NCI-H82 treated with DMSO at 0.1 percent for 48 hours (cell line): ENCODE measurements around the gene EXPH5.

Experiments used
- DNase-seq: peaks from one replicate; lab custom pipeline; 2025; ENCODE audit not compliant: unreplicated experiment; lab: John Stamatoyannopoulos, UW

EXPH5 gene

DNA sequence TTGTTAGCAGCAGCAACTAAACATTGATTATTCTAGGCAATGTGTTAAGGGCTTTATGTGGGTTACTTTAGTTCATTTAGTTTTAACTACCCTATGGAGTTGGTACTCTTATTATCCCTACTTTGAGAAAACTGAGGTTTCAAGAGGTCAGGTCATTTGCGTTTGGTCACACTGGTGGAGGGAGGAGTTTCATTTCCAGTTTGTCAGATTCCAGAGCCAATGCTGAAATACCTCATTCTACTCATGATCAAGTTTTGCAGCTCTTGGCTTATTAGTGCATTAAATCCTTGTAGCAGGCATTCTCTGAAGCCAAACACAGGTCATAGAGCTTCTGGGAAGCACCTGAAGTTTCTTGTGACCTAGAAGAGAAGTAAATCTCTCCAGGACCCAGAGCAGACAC lies 71.2 kb downstream of the EXPH5 start:
- no peak for DNase-seq

DNA sequence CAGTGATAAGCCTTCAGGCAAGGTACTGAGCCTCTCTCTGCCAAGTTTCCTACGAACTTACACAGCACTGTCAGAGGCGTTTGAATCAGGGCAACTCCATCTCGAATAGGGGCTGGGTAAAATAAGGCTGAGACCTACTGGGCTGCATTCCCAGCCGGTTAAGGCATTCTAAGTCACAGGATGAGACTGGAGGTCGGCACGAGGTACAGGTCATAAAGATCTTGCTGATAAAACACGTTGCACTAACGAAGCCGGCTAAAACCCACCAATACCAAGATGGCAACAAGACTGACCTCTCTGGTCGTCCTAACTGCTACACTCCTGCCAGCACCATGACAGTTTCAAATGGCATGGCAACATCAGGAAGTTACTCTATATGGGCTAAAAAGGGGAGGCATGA lies 75.0 kb downstream of the EXPH5 start:
- no peak for DNase-seq

GRCh38 chr11:108516125-108516524 lies 77.4 kb downstream of the EXPH5 start:
- no peak for DNase-seq

DNA sequence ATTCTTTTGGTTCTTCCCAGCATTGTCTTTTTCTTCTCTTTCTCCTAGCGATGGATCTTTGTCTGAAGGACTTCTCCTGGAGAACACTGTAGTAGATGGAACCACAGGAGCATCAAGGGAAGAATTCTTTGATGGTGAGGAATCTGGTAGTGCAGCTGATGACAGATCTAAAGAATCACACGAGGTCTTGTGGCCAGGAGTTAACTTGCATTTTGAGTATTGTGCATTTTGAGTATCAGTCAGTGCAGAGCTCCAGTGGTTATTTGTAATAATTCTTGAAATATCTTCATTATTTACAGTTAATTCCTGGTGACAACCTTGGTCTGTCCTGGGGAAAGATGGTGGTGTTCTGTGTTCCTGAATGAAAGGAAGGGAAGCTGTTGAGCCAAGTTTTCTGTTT lies 80.9 kb downstream of the EXPH5 start:
- no peak for DNase-seq

- no peak for DNase-seq
Observed at GRCh38 chr11:108511851-108512474, 81.6 kb downstream of the EXPH5 start.

DNA sequence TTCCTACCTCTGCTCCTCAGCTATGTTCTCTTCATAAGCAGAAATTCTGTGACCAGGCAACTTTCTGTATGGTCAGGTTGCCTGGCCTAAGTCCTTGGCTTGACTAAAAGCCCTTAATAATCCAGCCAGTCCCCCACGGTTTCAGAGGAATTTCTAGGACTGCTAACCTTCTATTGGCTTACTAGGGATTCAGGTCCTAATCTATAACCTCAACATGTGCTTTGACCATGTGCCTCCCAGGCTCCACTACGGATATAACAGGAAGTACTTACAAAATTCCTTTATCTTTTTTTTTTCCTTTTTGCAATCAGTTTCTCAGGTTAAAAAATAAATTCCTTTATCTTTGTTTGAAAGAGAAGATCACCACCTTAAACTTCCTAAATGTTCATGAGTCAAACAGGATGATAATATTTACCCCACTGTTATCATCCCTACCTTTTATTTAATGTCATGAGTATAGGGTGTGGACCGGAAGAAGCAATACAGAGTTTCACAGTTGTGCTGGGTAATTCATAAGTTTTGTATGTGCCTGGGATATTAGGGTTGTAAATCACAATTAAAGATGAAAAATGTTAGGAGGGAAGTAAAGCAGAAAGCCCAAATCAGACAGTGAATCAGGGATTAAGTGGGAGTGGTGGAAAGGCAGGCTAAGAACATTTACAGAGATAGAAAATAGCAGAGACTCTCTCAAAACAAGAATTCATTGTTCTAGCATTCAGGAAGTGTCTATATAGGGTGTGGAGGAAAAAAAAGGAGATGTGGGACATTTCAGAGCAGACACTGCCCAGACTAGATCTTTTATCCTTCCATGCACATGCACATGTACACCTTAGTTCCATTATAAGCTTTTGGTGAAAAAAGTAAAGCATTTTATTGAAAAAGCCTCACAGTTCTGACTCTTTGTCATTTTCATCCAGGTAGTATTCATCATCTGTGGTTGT lies 84.6 kb downstream of the EXPH5 start:
- no peak for DNase-seq

GRCh38 chr11:108501396-108501795 lies 92.2 kb downstream of the EXPH5 start:
- DNase-seq, result no peak

DNA sequence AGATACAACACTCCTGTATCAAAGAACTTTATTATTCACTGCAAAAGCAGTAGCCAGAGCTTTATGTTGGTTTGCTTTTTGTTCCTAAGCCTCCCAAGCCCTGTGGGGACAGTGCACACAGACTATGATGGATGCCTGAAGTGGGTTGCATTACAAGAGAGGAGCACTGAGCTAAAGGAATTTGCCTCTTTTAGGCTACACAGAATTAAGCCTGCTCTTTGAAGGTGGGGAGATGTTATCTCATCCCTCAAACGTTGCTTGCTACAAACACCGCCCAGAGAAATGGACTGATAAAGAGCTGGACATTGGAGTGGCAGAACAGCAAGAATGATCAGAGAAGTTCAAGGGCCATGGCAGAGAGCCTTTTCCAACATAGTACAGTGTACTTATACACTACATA lies 92.8 kb downstream of the EXPH5 start:
- DNase-seq, result no peak

GRCh38 chr11:108500169-108500568 lies 93.4 kb downstream of the EXPH5 start:
- no peak for DNase-seq

DNA sequence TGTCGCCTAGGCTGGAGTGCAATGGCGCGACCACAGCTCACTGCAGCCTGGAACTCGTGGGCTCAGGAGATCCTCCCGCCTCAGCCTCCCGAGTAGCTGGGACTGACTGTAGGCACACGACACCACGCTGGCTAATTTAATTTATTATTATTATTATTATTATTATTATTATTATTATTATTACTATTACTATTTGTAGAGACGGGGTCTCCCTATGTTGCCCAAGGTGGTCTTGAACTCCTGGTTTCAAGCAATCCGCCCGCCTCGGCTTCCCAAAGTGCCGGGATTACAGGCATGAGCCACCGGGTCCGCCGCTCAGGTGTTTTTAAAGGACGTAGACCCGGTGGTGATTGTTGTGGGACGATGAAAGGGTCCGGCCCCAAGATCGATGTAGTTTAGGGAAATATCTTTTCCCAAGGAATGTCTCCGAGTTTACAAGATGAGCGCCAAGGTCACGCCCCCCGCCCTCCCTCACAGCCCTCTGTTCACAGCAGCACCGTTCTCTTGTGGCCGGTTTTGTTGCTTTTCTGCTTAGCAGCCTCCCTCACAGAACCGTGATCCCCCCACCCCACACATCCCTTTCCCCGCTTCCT lies 94.7 kb downstream of the EXPH5 start:
- DNase-seq, result no peak

- DNase-seq, result no peak
Observed at GRCh38 chr11:108498046-108498815, 95.3 kb downstream of the EXPH5 start, which contains the start of gene POGLUT3. Gene POGLUT3 (minus strand): TSS chr11:108498384. CDS start chr11:108498366, 18 bp downstream.

DNA sequence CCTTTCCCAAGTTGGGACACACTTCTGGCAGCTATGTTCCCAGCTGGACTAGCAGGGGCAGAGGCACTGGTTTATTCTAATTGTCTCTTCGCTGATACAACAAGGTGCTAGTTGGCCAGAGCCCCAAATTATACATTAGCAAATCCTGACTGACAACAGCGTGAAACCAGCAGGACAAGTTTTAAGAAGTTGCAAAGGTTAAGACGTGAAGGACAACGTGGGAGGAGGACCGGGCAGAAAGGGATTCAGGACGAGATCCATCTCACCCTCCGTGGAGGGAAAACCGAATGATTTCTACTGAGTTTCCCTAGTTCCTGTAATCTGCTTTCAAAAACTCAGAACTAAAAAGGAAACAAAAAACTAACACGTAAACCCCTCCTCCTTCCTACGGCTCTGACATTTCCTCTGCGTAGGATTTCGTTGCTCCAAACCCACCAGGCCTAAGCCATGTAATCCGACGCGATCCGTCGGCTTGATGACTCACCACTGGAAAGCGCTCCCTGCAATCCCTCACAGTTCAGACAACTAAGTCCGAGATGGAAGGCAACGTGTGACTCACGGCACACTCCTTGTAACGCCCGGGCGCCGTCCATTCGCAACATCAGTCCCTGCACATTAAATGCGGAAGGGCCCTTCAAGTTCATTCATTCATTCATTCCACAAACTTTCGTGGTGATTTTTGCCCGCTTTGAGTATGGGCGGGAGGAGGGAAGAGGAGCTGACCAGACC lies 96.1 kb downstream of the EXPH5 start:
- DNase-seq, result peak; percentile 69

DNA sequence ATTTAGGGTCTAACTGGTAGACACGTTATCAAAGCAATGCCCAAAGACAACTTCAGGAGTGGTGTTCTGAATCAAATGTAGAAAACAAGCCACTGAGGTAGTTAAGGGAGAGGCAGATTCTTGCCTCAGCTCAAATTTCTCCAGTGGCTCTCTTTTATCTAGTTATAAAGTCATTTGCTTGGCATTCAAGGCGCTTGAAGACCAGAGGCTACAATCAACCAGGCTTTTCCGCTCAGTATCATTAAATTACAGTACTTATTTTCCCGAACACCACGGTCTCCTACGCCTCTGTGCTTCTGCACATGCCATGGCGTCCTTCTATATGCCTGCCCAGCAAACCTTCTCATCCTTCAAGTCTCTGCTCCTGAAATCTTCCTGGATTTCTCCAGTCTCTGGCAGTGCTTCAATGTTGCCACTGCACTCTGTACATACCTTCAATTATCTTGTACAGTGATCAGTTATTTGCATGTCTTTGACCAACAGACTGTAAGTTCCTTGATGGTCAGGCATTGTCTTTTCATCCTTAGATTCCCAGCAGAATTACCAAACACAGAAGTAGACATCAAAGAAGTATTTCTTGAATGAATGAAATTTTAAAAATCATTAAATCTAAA lies 96.8 kb downstream of the EXPH5 start:
- DNase-seq, result no peak

DNA sequence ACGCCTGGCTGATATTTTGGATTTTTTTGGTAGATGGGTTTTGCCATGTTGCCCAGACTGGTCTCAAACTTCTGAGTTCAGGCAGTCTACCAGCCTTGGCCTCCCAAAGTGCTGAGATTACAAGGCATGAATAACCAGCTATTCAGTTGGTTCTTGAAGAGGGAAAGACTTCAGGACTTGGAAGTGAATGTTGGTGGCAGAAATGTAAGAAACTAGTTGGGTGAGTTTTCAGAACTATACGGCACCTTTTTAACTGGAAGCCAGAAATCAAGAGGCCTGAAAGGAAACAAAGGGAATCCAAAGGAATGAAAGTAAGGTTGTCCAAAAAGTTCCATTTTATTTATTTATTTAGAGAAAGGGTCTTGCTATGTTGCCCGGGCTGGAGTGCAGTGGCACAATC lies 98.2 kb downstream of the EXPH5 start:
- no peak for DNase-seq

DNA sequence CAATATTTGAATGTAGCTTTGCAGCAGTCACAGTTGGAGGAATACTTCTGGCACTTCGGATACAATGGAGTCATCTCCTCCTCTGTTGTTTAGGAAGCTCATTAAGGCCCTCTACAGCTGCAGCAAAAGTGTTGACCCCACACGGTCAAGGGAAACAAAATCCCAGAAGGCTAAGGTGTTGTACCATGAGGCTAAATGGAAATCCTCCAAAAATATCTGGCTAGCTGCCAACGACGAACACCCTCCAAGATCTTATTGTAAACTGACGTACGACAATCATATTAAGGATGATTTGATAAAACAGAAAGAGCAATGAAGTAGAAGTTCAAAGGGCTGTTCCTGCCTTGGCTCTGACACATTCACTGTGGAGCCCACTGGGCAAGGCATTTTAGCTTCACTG lies 99.4 kb downstream of the EXPH5 start:
- DNase-seq, result peak; percentile 26

- DNase-seq, result no peak
Observed at GRCh38 chr11:108491936-108492335, 101.6 kb downstream of the EXPH5 start.

- no peak for DNase-seq
Observed at GRCh38 chr11:108486828-108487227, 106.7 kb downstream of the EXPH5 start.

GRCh38 chr11:108486331-108486730 lies 107.2 kb downstream of the EXPH5 start:
- no peak for DNase-seq

GRCh38 chr11:108483163-108483562 lies 110.4 kb downstream of the EXPH5 start:
- no peak for DNase-seq
